MCF 10A (cell line): ENCODE measurements around the gene CCR6. TPM values are rescaled to one million over a fixed set of nuclear protein-coding genes. Genes with fewer than 3 reads are reported as not detected.

ENCODE experiments used
- BruUV-seq: library from RNA; stranded (reverse); fragments of 400-500 nt; replicated peaks from 2 replicates; lab custom pipeline; 2021; lab: Mats Ljungman, UMichigan
- CTCF ChIA-PET: fragments of 300-600 bp; sonication (Branson Sonifier 250); formaldehyde crosslinking; extraction: SDS; loops from one replicate; lab custom pipeline; 2021; ENCODE audit warnings: antibody characterized with exemption, inconsistent platforms; lab: Yijun Ruan, JAX
- POLR2A ChIA-PET: fragments of 300-600, 350-650 bp; sonication (Branson Sonifier 250); formaldehyde crosslinking; extraction: SDS; loops from one replicate; lab custom pipeline; 2020; ENCODE audit warnings: antibody characterized with exemption, inconsistent platforms; lab: Yijun Ruan, JAX
- DNase-seq: peaks from one replicate; pipeline ENCODE4 v3.0.0-alpha.2; 2018; ENCODE audit not compliant: unreplicated experiment
- H3K27ac Mint-ChIP-seq: one replicate; pipeline ENCODE4 v1.8.0; 2022; ENCODE audit warnings: mild to moderate bottlenecking, low read depth, mixed read lengths; ENCODE audit not compliant: unreplicated experiment
- H3K27me3 Mint-ChIP-seq: one replicate; pipeline ENCODE4 v1.8.0; 2022; ENCODE audit warnings: mixed read lengths; ENCODE audit not compliant: insufficient read depth, unreplicated experiment
- H3K36me3 Mint-ChIP-seq: one replicate; pipeline ENCODE4 v1.8.0; 2022; ENCODE audit warnings: mild to moderate bottlenecking, moderate library complexity, mixed read lengths; ENCODE audit not compliant: insufficient read depth, unreplicated experiment
- H3K4me1 Mint-ChIP-seq: one replicate; pipeline ENCODE4 v1.8.0; 2022; ENCODE audit warnings: mixed read lengths; ENCODE audit not compliant: insufficient read depth, unreplicated experiment
- H3K4me3 Mint-ChIP-seq: one replicate; pipeline ENCODE4 v1.8.0; 2022; ENCODE audit warnings: mild to moderate bottlenecking, moderate library complexity, mixed read lengths; ENCODE audit not compliant: unreplicated experiment
- H3K9me3 Mint-ChIP-seq: one replicate; pipeline ENCODE4 v1.8.0; 2022; ENCODE audit warnings: mixed read lengths; ENCODE audit not compliant: unreplicated experiment
- intact Hi-C: fragments of 100-400 bp; cut with micrococcal nuclease; formaldehyde crosslinking; loops from 2 replicates; pipeline ENCODE4 v1.14.1; 2022
- total RNA-seq: library from RNA; stranded (reverse); gene quantifications from 2 replicates; pipeline ENCODE4 v1.2.3, GENCODE V29; 2022
- TF ChIP-seq, protein P1 (sequence below): fragments of 200-600 bp; IDR thresholded peaks from one replicate; pipeline ENCODE4 v1.8.0; 2022; ENCODE audit warnings: antibody characterized with exemption, mild to moderate bottlenecking; ENCODE audit not compliant: unreplicated experiment

CCR6 gene
- total RNA-seq, 1 experiment from 2014 or later, result not detected

- Mint-ChIP-seq H3K27ac (no peak overlapping the region), H3K27me3 (no peaks in the 10 kb centered on the region), H3K9me3 (no peaks in the 10 kb centered on the region), H3K4me1 (no peaks in the 10 kb centered on the region), H3K4me3 (no peak overlapping the region), H3K36me3 (no peaks in the 10 kb centered on the region)
- TF ChIP-seq, protein P1, sequence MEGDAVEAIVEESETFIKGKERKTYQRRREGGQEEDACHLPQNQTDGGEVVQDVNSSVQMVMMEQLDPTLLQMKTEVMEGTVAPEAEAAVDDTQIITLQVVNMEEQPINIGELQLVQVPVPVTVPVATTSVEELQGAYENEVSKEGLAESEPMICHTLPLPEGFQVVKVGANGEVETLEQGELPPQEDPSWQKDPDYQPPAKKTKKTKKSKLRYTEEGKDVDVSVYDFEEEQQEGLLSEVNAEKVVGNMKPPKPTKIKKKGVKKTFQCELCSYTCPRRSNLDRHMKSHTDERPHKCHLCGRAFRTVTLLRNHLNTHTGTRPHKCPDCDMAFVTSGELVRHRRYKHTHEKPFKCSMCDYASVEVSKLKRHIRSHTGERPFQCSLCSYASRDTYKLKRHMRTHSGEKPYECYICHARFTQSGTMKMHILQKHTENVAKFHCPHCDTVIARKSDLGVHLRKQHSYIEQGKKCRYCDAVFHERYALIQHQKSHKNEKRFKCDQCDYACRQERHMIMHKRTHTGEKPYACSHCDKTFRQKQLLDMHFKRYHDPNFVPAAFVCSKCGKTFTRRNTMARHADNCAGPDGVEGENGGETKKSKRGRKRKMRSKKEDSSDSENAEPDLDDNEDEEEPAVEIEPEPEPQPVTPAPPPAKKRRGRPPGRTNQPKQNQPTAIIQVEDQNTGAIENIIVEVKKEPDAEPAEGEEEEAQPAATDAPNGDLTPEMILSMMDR, result no peak
- ChIA-PET POLR2A (no interaction called here), CTCF (no interaction called here)
- intact Hi-C loops, result no loop called here
- no TSS peak for BruUV-seq
- DNase-seq, result no peak
These were observed 24.1 kb upstream of the CCR6 start for GRCh38 chr6:167098825-167099225.

GRCh38 chr6:167099707-167100106 is 23.2 kb upstream of the CCR6 start:
- BruUV-seq, result no TSS peak
- TF ChIP-seq, protein P1, result no peak
- intact Hi-C loops, result no loop called here
- DNase-seq, result no peak
- no peak overlapping the region for H3K27ac Mint-ChIP-seq
- POLR2A ChIA-PET, result no interaction called here
- CTCF ChIA-PET, result no interaction called here
- H3K9me3 Mint-ChIP-seq, result no peaks in the 10 kb centered on the region
- H3K4me1 Mint-ChIP-seq, result no peaks in the 10 kb centered on the region
- no peaks in the 10 kb centered on the region for H3K27me3 Mint-ChIP-seq
- H3K36me3 Mint-ChIP-seq, result no peaks in the 10 kb centered on the region
- no peak overlapping the region for H3K4me3 Mint-ChIP-seq

GRCh38 chr6:167100241-167100674 is 22.6 kb upstream of the CCR6 start:
- Mint-ChIP-seq H3K27me3 (no peaks in the 10 kb centered on the region), H3K4me3 (no peak overlapping the region), H3K4me1 (no peaks in the 10 kb centered on the region), H3K9me3 (no peaks in the 10 kb centered on the region), H3K36me3 (no peaks in the 10 kb centered on the region), H3K27ac (no peak overlapping the region)
- BruUV-seq, result no TSS peak
- CTCF ChIA-PET, result no interaction called here
- POLR2A ChIA-PET, result no interaction called here
- TF ChIP-seq, protein P1, result no peak
- intact Hi-C loops, result no loop called here
- DNase-seq, result no peak

GRCh38 chr6:167102318-167102717 is 20.6 kb upstream of the CCR6 start:
- CTCF ChIA-PET, result no interaction called here
- no peaks in the 10 kb centered on the region for H3K36me3 Mint-ChIP-seq
- TF ChIP-seq, protein P1, result no peak

More at GRCh38 chr6:167102318-167102717, 20.6 kb upstream of the CCR6 start:
- no peak overlapping the region for H3K27ac Mint-ChIP-seq
- H3K9me3 Mint-ChIP-seq, result no peaks in the 10 kb centered on the region
- POLR2A ChIA-PET, result no interaction called here
- no TSS peak for BruUV-seq
- DNase-seq, result no peak
- intact Hi-C loops, result no loop called here
- no peak overlapping the region for H3K4me3 Mint-ChIP-seq
- no peaks in the 10 kb centered on the region for H3K27me3 Mint-ChIP-seq
- H3K4me1 Mint-ChIP-seq, result no peaks in the 10 kb centered on the region
